ENCODE data around the gene NR6A1.

NR6A1 gene

GRCh38 chr9:124676159-124676551 is 95.0 kb downstream of the NR6A1 start:
- no peaks in the 10 kb centered on the region for H3K9me3 Mint-ChIP-seq
- H3K4me3 Mint-ChIP-seq, result no peak overlapping the region
- no peaks in the 10 kb centered on the region for H3K36me3 Mint-ChIP-seq (ENCODE audit: low read depth)
- H3K27me3 Mint-ChIP-seq, result no peaks in the 10 kb centered on the region
- intact Hi-C loops (cut with micrococcal nuclease), result no loop called here
- no peak overlapping the region for H3K27ac Mint-ChIP-seq
- H3K4me1 Mint-ChIP-seq (ENCODE audit: low read depth), result no peaks in the 10 kb centered on the region

GRCh38 chr9:124675261-124676158 is 95.6 kb downstream of the NR6A1 start:
- H3K4me3 Mint-ChIP-seq, result no peak overlapping the region
- H3K4me1 Mint-ChIP-seq (ENCODE audit: low read depth), result no peaks in the 10 kb centered on the region
- no peaks in the 10 kb centered on the region for H3K9me3 Mint-ChIP-seq
- H3K36me3 Mint-ChIP-seq (ENCODE audit: low read depth), result no peaks in the 10 kb centered on the region
- intact Hi-C loops (cut with micrococcal nuclease), result no loop called here
- no peaks in the 10 kb centered on the region for H3K27me3 Mint-ChIP-seq
- no peak overlapping the region for H3K27ac Mint-ChIP-seq

- no peaks in the 10 kb centered on the region for H3K27me3 Mint-ChIP-seq
- H3K36me3 Mint-ChIP-seq (ENCODE audit: low read depth), result no peaks in the 10 kb centered on the region
- no peaks in the 10 kb centered on the region for H3K4me1 Mint-ChIP-seq (ENCODE audit: low read depth)
- H3K4me3 Mint-ChIP-seq, result no peak overlapping the region
- H3K9me3 Mint-ChIP-seq, result no peaks in the 10 kb centered on the region
- intact Hi-C loops (cut with micrococcal nuclease), result no loop called here
- no peak overlapping the region for H3K27ac Mint-ChIP-seq
Observed at GRCh38 chr9:124674651-124675050, 96.5 kb downstream of the NR6A1 start.

GRCh38 chr9:124673063-124673462 is 98.0 kb downstream of the NR6A1 start:
- Mint-ChIP-seq H3K36me3 (ENCODE audit: low read depth) (no peaks in the 10 kb centered on the region), H3K27me3 (no peaks in the 10 kb centered on the region), H3K4me3 (no peak overlapping the region), H3K4me1 (ENCODE audit: low read depth) (no peaks in the 10 kb centered on the region), H3K9me3 (no peaks in the 10 kb centered on the region), H3K27ac (no peak overlapping the region)
- intact Hi-C loops (cut with micrococcal nuclease), result no loop called here

- Mint-ChIP-seq H3K27me3 (no peaks in the 10 kb centered on the region), H3K27ac (no peak overlapping the region), H3K4me1 (ENCODE audit: low read depth) (no peaks in the 10 kb centered on the region), H3K9me3 (no peaks in the 10 kb centered on the region), H3K4me3 (no peak overlapping the region), H3K36me3 (ENCODE audit: low read depth) (no peaks in the 10 kb centered on the region)
- intact Hi-C loops (cut with micrococcal nuclease), result no loop called here
Observed at GRCh38 chr9:124671861-124672260, 99.2 kb downstream of the NR6A1 start.

- intact Hi-C loops (cut with micrococcal nuclease), result no loop called here
Observed at GRCh38 chr9:124666642-124667041, 104.5 kb downstream of the NR6A1 start.

GRCh38 chr9:124665391-124666058 is 105.6 kb downstream of the NR6A1 start:
- Mint-ChIP-seq H3K27me3 (no peaks in the 10 kb centered on the region), H3K27ac (no peak overlapping the region), H3K4me3 (no peak overlapping the region), H3K4me1 (ENCODE audit: low read depth) (peaks cover 1% of the 10 kb centered on the region), H3K9me3 (no peaks in the 10 kb centered on the region), H3K36me3 (ENCODE audit: low read depth) (no peaks in the 10 kb centered on the region)
- intact Hi-C loops (cut with micrococcal nuclease), result no loop called here

More at GRCh38 chr9:124666642-124667041, 104.5 kb downstream of the NR6A1 start:
- H3K4me1 Mint-ChIP-seq (ENCODE audit: low read depth), result no peaks in the 10 kb centered on the region
- H3K27me3 Mint-ChIP-seq, result no peaks in the 10 kb centered on the region
- no peaks in the 10 kb centered on the region for H3K36me3 Mint-ChIP-seq (ENCODE audit: low read depth)
- no peak overlapping the region for H3K27ac Mint-ChIP-seq
- H3K9me3 Mint-ChIP-seq, result no peaks in the 10 kb centered on the region
- H3K4me3 Mint-ChIP-seq, result no peak overlapping the region

GRCh38 chr9:124664143-124664542 is 107.0 kb downstream of the NR6A1 start:
- Mint-ChIP-seq H3K27ac (no peak overlapping the region), H3K4me1 (ENCODE audit: low read depth) (peaks cover 15% of the 10 kb centered on the region), H3K27me3 (no peaks in the 10 kb centered on the region), H3K4me3 (no peak overlapping the region), H3K36me3 (ENCODE audit: low read depth) (no peaks in the 10 kb centered on the region), H3K9me3 (no peaks in the 10 kb centered on the region)
- intact Hi-C loops (cut with micrococcal nuclease), result no loop called here

GRCh38 chr9:124663046-124663961 is 107.8 kb downstream of the NR6A1 start:
- Mint-ChIP-seq H3K4me1 (ENCODE audit: low read depth) (peaks cover 21% of the 10 kb centered on the region), H3K36me3 (ENCODE audit: low read depth) (no peaks in the 10 kb centered on the region), H3K9me3 (no peaks in the 10 kb centered on the region), H3K4me3 (no peak overlapping the region), H3K27ac (no peak overlapping the region), H3K27me3 (no peaks in the 10 kb centered on the region)
- intact Hi-C loops (cut with micrococcal nuclease), result no loop called here

GRCh38 chr9:124662561-124662960 is 108.5 kb downstream of the NR6A1 start:
- H3K36me3 Mint-ChIP-seq (ENCODE audit: low read depth), result no peaks in the 10 kb centered on the region

GRCh38 chr9:124661271-124661670 is 109.8 kb downstream of the NR6A1 start:
- Mint-ChIP-seq H3K27ac (no peak overlapping the region), H3K4me1 (ENCODE audit: low read depth) (peaks cover 29% of the 10 kb centered on the region)

More at GRCh38 chr9:124662561-124662960, 108.5 kb downstream of the NR6A1 start:
- H3K27me3 Mint-ChIP-seq, result no peaks in the 10 kb centered on the region
- H3K4me1 Mint-ChIP-seq (ENCODE audit: low read depth), result peaks cover 28% of the 10 kb centered on the region
- intact Hi-C loops (cut with micrococcal nuclease), result no loop called here
- no peaks in the 10 kb centered on the region for H3K9me3 Mint-ChIP-seq
- H3K27ac Mint-ChIP-seq, result no peak overlapping the region
- no peak overlapping the region for H3K4me3 Mint-ChIP-seq

GRCh38 chr9:124660341-124660801 is 110.7 kb downstream of the NR6A1 start:
- H3K27ac Mint-ChIP-seq, result no peak overlapping the region

More at GRCh38 chr9:124661271-124661670, 109.8 kb downstream of the NR6A1 start:
- no peaks in the 10 kb centered on the region for H3K36me3 Mint-ChIP-seq (ENCODE audit: low read depth)
- H3K9me3 Mint-ChIP-seq, result no peaks in the 10 kb centered on the region
- no peaks in the 10 kb centered on the region for H3K27me3 Mint-ChIP-seq
- intact Hi-C loops (cut with micrococcal nuclease), result no loop called here
- H3K4me3 Mint-ChIP-seq, result no peak overlapping the region

GRCh38 chr9:124659099-124659659 is 111.9 kb downstream of the NR6A1 start:
- Mint-ChIP-seq H3K9me3 (no peaks in the 10 kb centered on the region), H3K4me1 (ENCODE audit: low read depth) (peaks cover 38% of the 10 kb centered on the region), H3K27ac (peak overlapping the region; percentile 85), H3K4me3 (peak overlapping the region; percentile 71), H3K27me3 (no peaks in the 10 kb centered on the region), H3K36me3 (ENCODE audit: low read depth) (no peaks in the 10 kb centered on the region)
- intact Hi-C loops (cut with micrococcal nuclease), result no loop called here

More at GRCh38 chr9:124660341-124660801, 110.7 kb downstream of the NR6A1 start:
- no peaks in the 10 kb centered on the region for H3K36me3 Mint-ChIP-seq (ENCODE audit: low read depth)
- H3K9me3 Mint-ChIP-seq, result no peaks in the 10 kb centered on the region
- intact Hi-C loops (cut with micrococcal nuclease), result no loop called here
- H3K4me3 Mint-ChIP-seq, result peak overlapping the region; percentile 23
- peaks cover 29% of the 10 kb centered on the region for H3K4me1 Mint-ChIP-seq (ENCODE audit: low read depth)
- H3K27me3 Mint-ChIP-seq, result no peaks in the 10 kb centered on the region

All from dendritic cell treated with granulocyte-macrophage colony-stimulating factor and Interleukin-4, amounts not matched to agents 40 ng/mL and 50 ng/mL, for 4 days (primary cell).